Measurements from ENCODE around the gene PITX3.
A peak's percentile ranks its signal among the peaks of the same experiment; 100 is the strongest.
"Not testable (repeated sequence)": the region's sequence is repeated elsewhere in the genome, so short reads cannot be mapped to it uniquely, and the experiment has no call there.

PITX3 gene

DNA sequence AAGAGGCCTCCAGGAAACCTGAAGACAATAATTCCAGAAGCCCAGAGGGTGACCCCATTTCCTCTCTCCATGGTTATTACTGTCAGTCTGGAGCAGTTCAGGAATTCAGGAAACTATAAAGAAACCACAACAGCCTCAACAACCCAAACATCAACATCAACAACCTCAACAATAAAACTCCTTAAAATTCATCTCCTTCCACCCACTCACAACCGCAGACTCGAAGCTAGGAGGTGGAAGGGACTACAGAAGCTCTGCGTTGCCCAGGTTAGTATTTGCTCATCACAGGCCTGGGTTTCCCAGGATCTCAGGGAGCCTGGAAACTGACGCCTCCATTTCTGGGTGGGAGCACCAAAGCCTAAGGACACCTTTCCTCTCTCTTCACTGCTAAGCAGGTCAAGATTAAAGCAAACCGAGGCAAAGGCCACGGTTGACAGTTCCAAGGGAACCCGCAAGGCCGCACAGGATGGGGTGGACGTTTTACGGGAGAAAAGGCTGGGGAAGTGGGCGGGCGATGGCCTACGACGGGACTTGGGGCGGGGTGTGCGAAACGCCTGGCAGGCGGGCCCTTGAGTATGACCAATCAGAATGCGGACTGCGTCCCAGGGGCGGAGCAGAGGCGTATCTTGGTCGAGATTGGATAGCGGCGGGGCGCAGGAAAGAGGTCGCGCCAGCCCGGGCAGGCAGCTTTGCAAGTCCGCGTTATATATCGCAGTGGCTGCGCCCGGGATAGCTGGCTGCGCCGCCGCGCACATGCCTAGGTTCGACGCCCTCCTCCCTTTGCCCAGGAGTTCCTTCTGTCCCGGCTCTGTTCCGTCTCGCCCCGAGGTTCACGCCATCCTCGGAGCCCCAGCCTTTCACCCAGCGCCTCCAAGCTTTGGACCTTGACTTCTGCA is 15.4 kb downstream of the PITX3 start, which contains the start of gene ELOVL3:
Gene ELOVL3, plus strand, starts transcription at position 654 of the 896 bp plus-strand sequence. CDS start 250 bp downstream, outside the sequence.
- DNase-seq, result peak; percentile 74 to 76

DNA sequence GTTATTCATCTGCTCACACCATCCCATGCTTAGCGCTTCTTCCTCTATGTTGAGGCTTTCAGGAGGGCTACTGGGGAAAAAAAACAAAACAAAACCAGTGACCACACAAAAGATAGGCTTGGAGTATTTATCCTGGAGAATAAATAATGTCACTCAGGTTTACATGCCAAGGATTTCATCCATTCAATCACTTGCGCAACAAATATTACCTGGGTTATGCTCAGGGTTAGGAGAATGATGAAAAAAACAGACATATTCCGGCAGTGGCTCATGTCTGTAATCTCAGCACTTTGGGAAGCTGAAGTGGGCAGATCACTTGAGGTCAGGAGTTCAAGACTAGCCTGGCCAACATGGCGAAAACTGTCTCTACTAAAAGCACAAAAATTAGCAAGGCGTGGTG is 18.5 kb downstream of the PITX3 start:
- no peak for DNase-seq

DNA sequence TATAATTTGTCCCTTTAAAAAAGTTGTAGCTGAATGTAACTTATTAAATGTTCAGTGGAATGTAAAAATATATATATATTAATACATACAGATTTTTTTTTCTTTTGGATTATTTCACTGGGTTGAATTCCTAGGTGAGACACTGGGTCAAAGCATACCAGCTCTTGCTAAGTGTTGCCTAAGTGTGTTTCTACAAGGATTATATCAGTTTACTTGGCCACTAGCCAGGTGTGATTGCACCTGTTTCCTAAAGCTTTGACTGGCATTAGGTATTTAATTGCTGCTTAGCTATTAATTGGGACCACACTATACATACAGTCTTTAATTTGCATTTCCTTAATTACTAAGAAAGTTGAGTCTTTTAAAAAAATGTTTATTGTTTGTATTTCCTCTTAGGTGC is 20.7 kb downstream of the PITX3 start:
- no peak for DNase-seq

DNA sequence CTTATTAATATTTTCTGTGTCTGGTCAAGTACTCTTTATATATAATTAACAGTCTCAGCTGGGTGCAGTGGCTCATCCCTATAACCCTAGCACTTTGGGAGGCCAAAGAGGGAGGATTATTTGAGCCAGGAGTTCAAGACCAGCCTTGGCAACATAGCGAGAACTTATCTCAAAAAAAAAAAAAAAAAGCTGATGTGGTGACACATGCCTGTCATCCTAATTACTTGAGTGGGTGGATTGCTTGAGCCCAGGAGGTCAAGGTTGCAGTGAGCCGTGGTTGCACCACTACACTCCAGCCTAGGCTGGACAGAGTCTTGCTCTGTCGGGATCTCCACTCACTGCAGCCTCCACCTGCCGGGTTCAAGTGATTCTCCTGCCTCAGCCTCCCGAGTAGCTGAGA is 21.9 kb downstream of the PITX3 start:
- DNase-seq, result no peak

DNA sequence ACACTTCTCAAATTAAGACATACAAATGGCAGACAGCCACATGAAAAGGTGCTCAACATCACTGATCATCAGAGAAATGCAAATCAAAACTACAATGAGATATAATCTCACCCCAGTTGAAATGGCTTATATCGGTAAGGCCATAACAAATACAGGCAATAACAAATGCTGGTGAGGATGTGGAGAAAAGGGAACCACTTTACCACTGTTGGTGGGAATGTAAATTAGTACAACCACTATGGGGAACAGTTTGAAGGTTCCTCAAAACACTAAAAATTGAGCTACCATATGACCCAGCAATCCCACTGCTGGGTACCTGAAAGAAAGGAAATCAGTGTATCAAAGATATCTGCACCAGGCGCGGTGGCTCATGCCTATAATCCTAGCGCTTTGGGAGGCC is 27.7 kb downstream of the PITX3 start:
- not testable (repeated sequence) for DNase-seq

DNA sequence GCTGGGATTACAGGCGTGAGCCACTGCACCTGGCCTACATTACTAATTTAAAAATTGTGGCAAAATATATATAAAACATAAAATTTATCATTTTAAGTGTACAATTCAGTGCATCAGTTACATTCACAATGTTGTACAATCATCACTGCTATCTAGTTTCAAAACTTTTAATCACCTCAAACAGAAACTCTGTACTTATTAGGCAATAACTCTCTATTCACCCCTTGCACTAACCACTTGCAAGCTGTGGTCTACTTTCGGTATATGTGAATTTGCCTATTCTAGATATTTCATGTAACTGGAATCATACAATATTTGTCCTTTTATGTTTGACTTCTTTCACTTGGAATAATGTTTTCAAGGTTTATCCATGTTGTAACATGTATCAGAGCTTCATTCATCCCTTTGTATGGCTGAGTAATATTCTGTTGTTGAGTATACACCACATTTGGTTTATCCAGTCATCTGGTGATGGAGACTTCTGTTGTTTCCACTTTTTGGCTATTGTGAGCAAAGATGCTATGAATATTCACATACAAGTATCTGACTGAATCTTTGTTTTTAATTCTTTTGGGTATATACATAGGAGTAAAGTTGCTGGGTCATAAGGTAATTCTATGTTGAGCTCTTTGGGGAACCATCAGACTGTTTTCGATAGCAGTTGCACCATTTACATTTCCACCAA is 29.6 kb downstream of the PITX3 start:
- DNase-seq, result no peak

DNA sequence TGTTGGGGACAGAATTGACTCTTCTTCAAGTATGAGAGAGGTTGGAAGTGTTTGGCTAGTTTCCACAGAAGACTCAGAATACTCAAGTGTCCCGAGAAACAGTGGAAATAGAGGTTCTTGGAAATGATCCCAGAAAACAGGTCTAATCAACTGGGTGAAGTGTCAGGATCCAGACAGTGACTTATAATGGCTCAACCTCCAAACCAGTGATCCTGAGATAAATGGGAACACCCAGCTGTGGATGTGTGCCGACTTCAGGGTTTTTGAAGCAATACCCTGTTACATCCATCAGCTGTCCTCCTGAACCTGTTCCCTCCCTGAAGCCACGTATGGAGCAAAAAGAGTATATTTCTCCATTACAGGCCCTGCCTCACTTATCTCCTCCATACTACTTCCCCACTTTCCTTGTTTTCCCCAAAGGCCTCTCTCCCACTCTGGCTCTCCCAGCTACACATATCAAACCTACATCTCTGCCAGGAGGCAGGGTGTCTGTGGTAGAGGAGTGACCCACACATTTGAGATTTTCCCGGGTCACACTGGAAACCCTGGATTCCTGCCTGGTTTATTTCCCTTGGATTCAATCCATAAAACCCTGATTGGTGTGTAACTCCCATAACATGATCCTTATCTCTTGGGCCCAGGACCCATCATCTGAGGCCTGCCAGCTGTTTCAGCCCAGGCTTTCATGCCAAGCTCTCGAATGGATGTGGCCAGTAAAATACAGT is 32.8 kb downstream of the PITX3 start:
- no peak for DNase-seq

DNA sequence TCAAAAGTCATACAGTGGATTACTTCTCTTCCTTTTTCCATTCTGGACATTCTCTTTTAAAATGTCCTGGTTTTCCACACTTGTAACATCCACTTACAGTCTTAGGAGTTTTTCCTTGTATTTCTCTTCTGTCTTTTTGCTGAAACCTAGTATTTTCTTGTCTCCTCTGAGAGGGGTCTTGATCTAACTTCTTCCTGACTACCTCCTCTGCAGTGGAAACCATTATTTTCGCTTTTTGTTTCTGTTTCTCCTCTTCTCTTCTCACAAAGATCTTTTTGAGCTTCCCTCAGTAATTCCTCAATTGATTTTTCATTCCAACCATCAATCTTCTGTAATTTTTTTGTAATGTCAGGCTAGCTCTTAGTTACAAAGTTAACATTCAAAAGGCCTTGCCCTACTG is 38.9 kb downstream of the PITX3 start:
- no peak for DNase-seq

DNA sequence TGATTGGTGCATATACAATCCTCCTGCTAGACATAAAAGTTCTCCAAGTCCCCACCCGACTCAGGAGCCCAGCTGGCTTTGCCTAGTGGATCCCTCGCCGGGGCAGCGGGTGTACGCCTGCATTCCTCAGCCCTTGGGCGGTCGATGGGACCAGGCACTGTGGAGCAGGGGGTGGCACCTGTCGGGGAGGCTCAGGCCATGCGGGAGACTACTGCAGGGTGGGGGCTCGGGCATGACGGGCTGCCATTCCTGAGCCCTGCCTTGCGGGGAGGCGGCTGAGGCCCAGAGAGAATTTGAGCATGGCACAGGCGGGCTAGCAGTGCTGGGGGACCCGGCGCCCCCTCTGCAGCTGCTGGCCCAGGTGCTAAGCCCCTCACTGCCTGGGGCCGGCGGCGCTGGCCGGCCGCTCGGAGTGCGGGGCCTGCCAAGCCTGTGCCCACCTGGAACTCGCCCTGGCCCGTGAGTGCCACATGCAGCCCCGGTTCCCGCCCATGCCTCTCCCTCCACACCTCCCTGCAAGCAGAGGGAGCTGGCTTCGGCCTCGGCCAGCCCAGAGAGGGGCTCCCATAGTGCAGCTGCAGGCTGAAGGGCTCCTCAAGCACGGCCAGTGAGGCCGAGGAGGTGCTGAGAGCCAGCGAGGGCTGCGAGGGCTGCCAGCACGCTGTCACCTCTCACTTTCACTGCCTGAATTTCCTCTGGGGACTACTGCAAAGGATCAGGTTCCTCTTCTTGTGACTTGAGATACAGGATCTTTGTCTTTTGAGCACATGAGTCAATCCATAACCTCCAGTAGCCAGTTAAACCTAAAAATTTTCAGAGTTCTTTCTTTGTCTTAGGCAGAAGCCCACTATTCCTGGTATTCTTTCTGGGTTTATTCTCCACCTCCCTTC is 40.3 kb downstream of the PITX3 start:
- no peak for DNase-seq

DNA sequence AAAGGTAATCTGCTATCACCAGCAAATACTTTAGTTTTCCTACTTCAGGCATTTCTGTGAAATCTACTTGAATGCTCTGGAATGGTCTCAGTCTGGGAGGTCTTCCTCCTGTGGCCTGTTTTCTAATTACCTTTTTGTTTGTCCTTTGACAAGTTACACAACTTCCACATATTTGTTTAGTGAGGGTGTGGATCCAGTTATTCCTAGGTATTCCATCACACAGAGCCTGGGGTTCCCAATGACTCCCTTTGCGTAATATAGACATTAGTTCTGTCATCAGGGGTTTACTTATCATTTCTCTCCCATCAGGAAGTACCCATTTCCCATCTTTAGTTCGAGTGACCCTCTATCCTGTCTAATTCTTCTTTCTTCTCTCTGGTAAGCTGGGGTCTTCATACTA is 43.3 kb downstream of the PITX3 start:
- DNase-seq, result no peak

DNA sequence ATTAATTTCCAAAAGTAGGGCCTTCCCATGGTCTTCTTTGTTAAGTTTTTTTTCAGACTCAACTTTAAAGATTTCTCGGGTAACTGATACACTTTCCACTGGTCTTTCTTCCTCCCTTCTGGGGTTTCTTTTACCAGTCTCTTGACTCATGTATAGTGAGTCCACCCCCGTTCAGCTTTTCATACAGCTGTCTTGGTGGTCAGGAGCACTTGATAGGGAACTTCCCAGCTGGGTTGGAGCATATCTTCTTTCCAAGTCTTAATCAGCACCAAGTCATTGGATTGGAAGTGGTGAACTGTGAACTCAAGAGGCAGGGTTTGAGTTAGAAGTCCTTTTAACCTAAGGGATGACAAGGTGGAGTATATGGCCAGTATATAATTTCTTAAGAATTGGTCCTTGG is 44.4 kb downstream of the PITX3 start:
- DNase-seq, result peak in 1 of 2 donors; percentile 12

DNA sequence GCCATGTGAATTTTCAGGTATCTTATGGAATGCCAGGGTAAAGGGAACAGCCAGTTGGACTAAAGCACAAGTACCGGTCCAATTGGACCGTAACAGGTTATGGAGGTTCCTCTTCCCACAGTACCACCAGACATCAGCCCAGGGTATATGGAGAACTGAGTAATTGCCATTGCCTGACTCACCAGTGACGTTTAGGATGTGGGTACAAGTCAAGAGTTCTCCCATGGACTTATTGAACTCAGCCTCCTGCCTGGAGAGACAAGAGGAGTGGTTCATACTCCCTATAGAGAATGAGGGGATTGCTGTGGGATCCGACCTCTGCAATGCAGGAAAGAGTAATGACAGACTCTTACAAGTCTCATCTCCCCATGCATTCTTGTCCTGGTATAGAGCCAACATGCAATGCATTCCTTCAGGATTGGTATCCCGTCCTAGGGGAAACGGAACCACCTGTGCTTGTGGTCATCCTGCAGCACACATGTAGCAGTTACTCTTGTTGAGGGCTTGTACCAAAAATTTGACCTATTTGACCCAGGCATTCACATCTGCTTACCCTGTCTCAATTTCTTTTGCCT is 45.9 kb downstream of the PITX3 start:
- no peak for DNase-seq

DNA sequence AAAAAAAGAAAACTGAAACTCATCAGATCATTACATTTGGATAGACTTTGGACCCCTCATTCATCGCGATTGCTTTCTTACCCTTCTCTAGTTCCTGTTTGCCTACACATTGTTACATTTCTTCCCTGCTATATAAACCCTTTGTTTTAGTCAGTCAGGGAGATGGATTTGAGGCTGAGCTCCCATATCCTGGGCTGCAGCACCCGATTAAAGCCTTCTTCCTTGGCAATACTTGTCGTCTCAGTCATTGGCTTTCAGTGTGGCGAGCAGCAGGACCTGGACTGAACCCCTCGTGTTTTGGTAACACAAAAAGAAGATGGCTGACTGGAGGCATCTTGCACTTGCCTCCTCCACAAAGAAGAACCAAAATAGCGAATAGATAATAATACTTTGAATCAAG is 49.4 kb downstream of the PITX3 start:
- no peak for DNase-seq

DNA sequence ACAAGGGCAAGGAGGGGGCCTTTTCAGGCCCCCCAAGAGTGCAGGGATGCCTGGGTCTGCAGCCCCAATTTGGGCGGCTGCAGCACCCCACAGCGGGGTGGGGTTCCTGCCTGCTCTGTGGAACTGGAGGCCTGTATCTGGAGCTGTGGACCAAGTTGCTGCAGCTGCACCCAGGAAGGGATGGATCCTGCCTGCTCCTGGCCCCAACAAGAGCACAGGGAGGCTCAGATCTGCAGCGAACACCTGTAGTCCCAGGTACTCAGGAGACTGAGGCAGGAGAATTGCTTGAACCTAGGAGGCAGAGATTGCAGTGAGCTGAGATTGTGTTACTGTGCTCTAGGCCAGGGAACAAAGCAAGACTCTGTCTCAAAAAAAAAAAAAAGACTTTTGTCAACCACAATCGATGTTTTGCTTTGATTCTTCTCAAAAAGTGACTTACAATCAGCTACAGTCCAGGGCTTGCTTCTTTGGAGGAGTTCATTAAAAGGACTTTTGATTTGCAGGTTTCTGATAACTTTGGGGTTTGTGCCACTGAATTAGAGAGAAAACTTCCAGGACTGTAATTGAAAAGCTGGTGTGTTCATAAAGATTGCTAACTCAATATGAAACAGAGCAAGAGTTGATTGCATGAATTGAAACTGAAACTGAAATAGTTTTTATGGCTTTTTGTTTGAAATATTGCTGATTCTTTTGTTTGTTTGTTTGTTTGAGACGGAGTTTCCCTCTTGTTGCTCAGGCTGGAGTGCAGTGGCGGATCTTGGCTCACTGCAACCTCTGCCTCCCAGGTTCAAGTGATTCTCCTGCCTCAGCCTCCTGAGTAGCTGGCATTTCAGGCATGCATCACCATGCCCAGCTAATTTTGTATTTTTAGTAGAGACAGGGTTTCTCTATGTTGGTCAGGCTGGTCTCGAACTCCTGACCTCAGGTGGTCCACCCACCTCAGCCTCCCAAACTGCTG is 52.1 kb downstream of the PITX3 start:
- DNase-seq, result not testable (repeated sequence)

DNA sequence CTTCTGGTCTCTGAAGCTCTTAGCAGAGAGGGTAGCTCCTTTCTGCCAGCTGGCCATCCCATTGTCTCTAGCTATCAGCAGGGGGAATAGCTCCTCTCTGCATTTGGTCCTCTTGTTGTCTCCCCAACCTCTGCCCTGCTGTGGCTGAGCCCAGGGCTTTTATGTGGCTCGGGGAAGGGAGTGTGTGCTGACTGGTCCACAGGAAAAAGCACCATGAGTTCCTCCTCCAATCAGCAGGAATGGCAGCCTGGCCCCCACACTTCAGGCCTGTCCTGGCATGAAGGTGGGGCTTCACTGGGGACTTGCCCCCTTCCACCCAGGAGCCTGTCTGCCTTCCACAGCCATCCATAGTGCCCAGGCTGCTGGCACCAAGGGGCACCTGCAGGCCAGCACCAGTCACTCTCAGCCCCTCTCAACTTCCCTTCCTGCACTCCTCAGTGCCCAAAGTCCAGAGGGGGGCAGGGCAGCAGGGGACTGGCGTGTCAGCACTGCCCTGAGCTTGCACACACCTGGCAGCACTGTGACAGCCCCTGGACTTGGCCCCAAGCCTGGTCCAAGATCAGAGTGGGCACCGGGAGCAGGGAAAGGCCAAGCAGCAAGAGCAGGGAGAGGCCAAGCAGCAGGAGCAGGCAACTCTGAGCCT is 52.9 kb downstream of the PITX3 start:
- DNase-seq, result no peak

DNA sequence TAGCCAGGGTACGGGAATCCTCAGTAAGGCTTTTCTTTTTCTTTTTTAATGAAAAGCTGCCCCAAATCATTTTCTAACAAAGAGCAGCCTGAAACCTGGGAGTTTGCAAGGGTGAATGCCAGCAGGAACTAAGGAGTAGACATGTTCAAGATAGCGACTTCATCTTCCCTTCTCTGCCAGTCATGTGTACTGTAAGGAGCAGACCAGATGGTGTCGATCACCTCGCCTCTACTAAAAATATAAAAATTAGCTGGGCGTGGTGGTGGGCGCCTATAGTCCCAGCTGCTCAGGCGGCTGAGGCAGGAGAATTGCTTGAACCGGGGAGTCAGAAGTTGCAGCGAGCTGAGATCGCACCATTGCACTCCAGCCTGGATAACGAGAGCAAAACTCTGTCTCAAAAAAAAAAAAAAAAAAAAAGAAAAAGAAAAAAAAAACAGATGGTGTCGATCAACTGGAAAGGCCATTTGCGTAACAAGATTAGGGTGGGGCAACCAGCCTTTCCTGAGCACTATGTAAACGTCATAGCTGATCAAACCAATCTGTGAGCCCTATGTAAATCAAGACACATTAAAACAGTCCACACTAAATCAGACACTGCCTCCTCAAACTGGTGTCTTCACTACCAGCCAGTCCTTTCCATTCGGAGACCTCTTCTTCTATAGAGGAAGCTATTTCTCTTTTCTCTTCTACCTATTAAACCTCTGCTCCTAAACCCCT is 55.3 kb downstream of the PITX3 start:
- no peak for DNase-seq

DNA sequence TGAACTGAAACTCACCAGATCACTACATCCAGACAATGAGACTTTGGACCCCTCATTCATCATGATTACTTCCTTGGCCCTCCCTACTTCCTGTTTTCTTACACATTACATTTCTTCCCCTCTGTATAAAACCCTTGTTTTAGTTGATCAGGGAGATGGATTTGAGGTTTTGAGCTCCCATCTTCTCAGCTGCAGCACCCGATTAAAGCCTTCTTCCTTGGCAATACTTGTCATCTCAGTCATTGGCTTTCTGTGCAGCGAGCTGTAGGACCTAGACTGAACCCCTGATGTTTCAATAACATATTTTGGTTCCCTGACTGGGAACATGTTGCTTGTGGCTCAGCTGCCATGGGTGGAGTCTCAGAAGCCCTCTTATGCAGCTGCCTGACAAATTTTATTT is 56.0 kb downstream of the PITX3 start:
- no peak for DNase-seq

DNA sequence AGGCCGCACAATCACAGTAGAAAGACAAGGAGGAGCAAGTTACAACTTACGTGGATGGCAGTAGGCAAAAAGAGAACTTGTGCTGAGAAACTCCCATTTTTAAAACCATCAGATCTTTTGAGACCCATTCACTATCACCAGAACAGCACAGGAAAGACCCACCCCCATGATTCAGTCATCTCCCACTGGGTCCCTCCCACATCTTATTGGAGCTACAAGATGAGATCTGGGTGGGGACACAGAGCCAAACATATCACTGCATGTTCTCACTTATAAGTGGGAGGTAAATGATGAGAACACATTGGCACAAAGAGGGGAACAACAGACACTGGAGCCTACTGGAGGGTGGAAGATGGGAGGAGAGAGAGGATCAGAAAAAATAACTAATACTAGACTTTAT is 56.7 kb downstream of the PITX3 start:
- DNase-seq, result no peak
